ENCODE data around the gene IFIT1.

Gene IFIT1, protein sequence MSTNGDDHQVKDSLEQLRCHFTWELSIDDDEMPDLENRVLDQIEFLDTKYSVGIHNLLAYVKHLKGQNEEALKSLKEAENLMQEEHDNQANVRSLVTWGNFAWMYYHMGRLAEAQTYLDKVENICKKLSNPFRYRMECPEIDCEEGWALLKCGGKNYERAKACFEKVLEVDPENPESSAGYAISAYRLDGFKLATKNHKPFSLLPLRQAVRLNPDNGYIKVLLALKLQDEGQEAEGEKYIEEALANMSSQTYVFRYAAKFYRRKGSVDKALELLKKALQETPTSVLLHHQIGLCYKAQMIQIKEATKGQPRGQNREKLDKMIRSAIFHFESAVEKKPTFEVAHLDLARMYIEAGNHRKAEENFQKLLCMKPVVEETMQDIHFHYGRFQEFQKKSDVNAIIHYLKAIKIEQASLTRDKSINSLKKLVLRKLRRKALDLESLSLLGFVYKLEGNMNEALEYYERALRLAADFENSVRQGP

DNA sequence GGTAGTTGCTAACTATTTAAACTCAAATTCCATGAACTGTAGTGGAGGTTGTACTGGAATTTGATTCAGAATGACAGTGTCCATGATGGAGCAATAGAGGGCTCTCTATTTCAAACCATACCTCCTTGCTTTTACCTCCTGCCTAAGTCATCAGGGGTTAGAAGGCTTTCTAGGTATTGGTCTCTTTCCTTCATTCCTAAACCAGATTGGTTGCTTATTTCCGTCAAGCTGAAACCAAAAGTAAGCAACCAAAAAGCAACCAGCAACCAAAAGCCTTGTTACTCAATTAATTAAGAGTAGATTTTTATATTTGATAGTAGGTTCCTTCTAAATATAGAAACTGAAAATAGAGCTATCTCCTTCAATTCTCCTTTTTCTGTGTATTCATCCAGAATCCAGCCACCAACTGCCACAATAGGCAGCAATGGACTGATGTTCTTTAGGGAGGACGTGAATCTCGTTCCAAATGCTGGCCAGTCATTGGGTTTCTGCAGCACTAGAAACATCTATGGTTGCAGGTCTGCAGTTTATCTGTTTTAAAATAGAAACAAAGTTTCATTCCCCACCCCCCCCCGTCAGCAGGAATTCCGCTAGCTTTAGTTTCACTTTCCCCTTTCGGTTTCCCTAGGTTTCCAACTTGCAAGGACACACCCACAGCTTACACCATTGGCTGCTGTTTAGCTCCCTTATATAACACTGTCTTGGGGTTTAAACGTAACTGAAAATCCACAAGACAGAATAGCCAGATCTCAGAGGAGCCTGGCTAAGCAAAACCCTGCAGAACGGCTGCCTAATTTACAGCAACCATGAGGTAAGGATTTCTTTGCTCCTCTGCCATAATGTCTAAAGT lies at the start of gene IFIT1:
IFIT1 (plus strand) TSS at position 717 of the 850 bp plus-strand sequence; CDS start at position 807, 90 bp downstream.
- H3K4me3 ChIP-seq (ENCODE audit: low read depth, low read length) = peak within 1 kb of the TSS; percentile 37
- TF ChIP-seq, protein P1, sequence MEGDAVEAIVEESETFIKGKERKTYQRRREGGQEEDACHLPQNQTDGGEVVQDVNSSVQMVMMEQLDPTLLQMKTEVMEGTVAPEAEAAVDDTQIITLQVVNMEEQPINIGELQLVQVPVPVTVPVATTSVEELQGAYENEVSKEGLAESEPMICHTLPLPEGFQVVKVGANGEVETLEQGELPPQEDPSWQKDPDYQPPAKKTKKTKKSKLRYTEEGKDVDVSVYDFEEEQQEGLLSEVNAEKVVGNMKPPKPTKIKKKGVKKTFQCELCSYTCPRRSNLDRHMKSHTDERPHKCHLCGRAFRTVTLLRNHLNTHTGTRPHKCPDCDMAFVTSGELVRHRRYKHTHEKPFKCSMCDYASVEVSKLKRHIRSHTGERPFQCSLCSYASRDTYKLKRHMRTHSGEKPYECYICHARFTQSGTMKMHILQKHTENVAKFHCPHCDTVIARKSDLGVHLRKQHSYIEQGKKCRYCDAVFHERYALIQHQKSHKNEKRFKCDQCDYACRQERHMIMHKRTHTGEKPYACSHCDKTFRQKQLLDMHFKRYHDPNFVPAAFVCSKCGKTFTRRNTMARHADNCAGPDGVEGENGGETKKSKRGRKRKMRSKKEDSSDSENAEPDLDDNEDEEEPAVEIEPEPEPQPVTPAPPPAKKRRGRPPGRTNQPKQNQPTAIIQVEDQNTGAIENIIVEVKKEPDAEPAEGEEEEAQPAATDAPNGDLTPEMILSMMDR (IDR thresholded peaks at IDR 0.05; ENCODE audit: borderline replicate concordance, insufficient read depth, low read depth, low read length) = no peak

DNA sequence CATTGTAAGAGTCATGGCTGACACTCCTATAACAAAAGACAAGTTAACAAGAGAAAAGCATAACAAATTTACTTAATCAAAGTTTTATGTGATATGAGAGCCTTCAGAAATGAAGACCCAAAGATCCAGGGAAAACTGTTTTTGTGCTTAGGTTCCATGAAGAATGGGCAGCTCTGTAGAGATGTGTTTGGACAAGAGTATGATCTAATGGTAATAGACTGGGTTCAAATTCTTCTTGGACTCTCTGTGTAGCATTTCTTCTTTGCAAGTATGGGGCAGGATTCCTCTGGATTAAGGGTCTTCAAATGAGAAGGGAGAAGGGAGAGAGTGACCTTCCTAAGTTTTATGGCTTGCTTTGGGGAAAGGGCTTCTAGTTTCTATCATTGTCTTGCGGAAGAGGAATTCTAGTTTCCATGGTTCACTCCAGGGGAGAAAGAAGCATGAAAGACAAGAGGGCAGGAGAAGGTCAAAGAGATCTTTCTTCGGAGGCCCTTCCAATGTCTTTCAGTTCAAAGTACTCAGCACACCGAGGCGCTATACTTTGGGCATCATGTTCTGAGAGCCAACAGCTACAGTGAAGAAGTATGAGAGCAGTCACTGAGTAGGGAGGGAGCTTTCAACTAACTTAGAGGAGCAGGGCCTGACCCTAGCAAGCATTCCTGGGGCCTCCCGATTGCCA lies 49.2 kb upstream of the IFIT1 start:
- H3K4me3 ChIP-seq (ENCODE audit: low read depth, low read length) = no peak overlapping the region
- TF ChIP-seq, protein P1 (IDR thresholded peaks at IDR 0.05; ENCODE audit: borderline replicate concordance, insufficient read depth, low read depth, low read length) = no peak

- TF ChIP-seq, protein P1 (IDR thresholded peaks at IDR 0.05; ENCODE audit: borderline replicate concordance, insufficient read depth, low read depth, low read length) = no peak
- no peak overlapping the region for H3K4me3 ChIP-seq (ENCODE audit: low read depth, low read length)
These were observed 48.3 kb upstream of the IFIT1 start for GRCh38 chr10:89344156-89344555.

GRCh38 chr10:89345367-89346000 lies 46.9 kb upstream of the IFIT1 start:
- TF ChIP-seq, protein P1 (IDR thresholded peaks at IDR 0.05; ENCODE audit: borderline replicate concordance, insufficient read depth, low read depth, low read length) = no peak
- H3K4me3 ChIP-seq (ENCODE audit: low read depth, low read length) = no peak overlapping the region

DNA sequence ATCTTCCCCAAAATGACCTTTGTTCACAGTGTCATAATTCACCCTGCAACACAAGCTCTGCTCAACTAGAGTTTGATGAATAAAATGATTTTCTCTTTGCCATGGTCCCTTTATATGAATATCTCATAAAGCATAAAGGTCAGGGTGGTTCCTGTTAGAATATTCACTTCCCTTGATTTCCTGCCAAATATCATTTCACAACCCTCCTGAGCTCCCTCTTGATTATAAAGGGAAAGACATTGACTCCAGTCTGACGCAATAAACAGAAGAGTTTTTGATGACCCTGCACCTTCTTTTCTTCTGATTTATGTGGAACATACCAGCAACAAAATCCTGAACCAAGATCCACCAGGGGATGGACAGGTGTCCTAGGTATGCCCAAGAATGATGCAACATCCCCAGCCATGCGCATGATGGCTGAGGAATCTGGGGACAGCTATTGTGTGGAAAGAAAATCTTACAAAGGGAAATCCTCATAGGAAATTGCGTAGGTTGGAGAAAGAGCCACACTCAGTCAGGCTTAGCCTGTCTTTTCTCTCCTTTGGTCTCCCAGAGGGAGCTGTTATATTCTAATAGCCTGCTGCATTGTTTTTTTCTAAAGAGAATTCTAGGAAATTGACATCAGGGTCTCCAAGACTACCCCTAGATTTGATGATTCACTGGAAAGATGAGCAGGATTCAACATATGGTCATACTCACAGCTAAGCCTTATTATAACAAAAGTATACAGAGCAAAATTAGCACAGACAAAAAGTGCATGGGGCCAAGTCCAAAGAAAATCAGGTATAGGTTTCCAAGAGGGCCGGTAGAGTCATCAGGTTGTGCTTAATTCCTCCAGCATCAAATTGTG lies 45.8 kb upstream of the IFIT1 start:
- TF ChIP-seq, protein P1 (IDR thresholded peaks at IDR 0.05; ENCODE audit: borderline replicate concordance, insufficient read depth, low read depth, low read length) = no peak
- no peak overlapping the region for H3K4me3 ChIP-seq (ENCODE audit: low read depth, low read length)
